WTC11 (cell line): ENCODE results near the gene RNPEPL1.

Experiments used
- ATF3 ChIP-seq: sonication (generic); formaldehyde crosslinking; conservative IDR thresholded peaks from 2 replicates; pipeline ENCODE4 v1.8.1; 2022; ENCODE audit warnings: mild to moderate bottlenecking, missing genetic modification reagents
- CBFB ChIP-seq: sonication (generic); formaldehyde crosslinking; IDR thresholded peaks from 2 replicates; pipeline ENCODE4 v1.8.1; 2022; ENCODE audit warnings: mild to moderate bottlenecking, low read depth, missing genetic modification reagents
- CREB1 ChIP-seq: sonication (generic); formaldehyde crosslinking; IDR thresholded peaks from 2 replicates; pipeline ENCODE4 v1.8.0; 2023; ENCODE audit warnings: mild to moderate bottlenecking, missing genetic modification reagents
- CTCF ChIP-seq: fragments of 200-600 bp; IDR thresholded peaks from 2 replicates; pipeline ENCODE4 v1.8.0; 2022; ENCODE audit warnings: antibody characterized with exemption
- ELF4 ChIP-seq: sonication (generic); formaldehyde crosslinking; IDR thresholded peaks from 2 replicates; pipeline ENCODE4 v1.8.1; 2022; ENCODE audit warnings: low read depth, mild to moderate bottlenecking, moderate library complexity, missing genetic modification reagents
- FOXP4 ChIP-seq: sonication (generic); formaldehyde crosslinking; IDR thresholded peaks from 2 replicates; pipeline ENCODE4 v1.8.0; 2022; ENCODE audit warnings: mild to moderate bottlenecking, missing genetic modification reagents
- GRHL2 ChIP-seq: fragments of 250-450 bp; sonication (Bioruptor Pico); IDR thresholded peaks from 2 replicates; pipeline ENCODE4 v1.8.0; 2022; ENCODE audit warnings: mild to moderate bottlenecking, moderate library complexity; ENCODE audit not compliant: insufficient replicate concordance, severe bottlenecking
- MAX ChIP-seq: sonication (generic); formaldehyde crosslinking; IDR thresholded peaks from 2 replicates; pipeline ENCODE4 v1.8.0; 2022; ENCODE audit warnings: mild to moderate bottlenecking, missing genetic modification reagents
- NFYB ChIP-seq: sonication (generic); formaldehyde crosslinking; conservative IDR thresholded peaks from 2 replicates; pipeline ENCODE4 v1.8.0; 2022; ENCODE audit warnings: low read depth, missing genetic modification reagents
- PREB ChIP-seq: sonication (generic); formaldehyde crosslinking; IDR thresholded peaks from 2 replicates; pipeline ENCODE4 v1.8.1; 2022; ENCODE audit warnings: mild to moderate bottlenecking, missing genetic modification reagents, moderate library complexity, borderline replicate concordance
- SP1 ChIP-seq: sonication (generic); formaldehyde crosslinking; conservative IDR thresholded peaks from 2 replicates; pipeline ENCODE4 v1.8.1; 2022; ENCODE audit warnings: missing genetic modification reagents
- STAT6 ChIP-seq: sonication (generic); formaldehyde crosslinking; conservative IDR thresholded peaks from 2 replicates; pipeline ENCODE4 v1.8.1; 2023; ENCODE audit warnings: mild to moderate bottlenecking, low read depth, missing genetic modification reagents, moderate library complexity
- TP53 ChIP-seq: sonication (generic); formaldehyde crosslinking; IDR thresholded peaks from 2 replicates; pipeline ENCODE4 v1.8.1; 2023; ENCODE audit warnings: mild to moderate bottlenecking, missing genetic modification reagents
- USF2 ChIP-seq: sonication (generic); formaldehyde crosslinking; IDR thresholded peaks from 2 replicates; pipeline ENCODE4 v1.8.1; 2023; ENCODE audit warnings: mild to moderate bottlenecking, missing genetic modification reagents, moderate library complexity

- TF ChIP-seq FOXP4 (CRISPR knock-in tag) (no peak), ELF4 (no peak), MAX (CRISPR knock-in tag) (no peak), STAT6 (CRISPR knock-in tag) (no peak), CREB1 (no peak), CBFB (no peak), CTCF (no peak), GRHL2 (CRISPR knock-in tag) (no peak), TP53 (CRISPR knock-in tag) (no peak), USF2 (CRISPR knock-in tag) (no peak), PREB (no peak), ATF3 (CRISPR knock-in tag) (no peak), SP1 (CRISPR knock-in tag) (no peak), NFYB (CRISPR knock-in tag) (no peak)
These were observed 18.9 kb downstream of the RNPEPL1 start for GRCh38 chr2:240586919-240587800.
